RKO (cell line): ENCODE measurements around the gene SLC2A10.

Source experiments
- DNase-seq: peaks from one replicate; pipeline ENCODE4 v3.0.0-alpha.2; 2016; ENCODE audit warnings: low spot score

The SLC2A10 gene

DNA sequence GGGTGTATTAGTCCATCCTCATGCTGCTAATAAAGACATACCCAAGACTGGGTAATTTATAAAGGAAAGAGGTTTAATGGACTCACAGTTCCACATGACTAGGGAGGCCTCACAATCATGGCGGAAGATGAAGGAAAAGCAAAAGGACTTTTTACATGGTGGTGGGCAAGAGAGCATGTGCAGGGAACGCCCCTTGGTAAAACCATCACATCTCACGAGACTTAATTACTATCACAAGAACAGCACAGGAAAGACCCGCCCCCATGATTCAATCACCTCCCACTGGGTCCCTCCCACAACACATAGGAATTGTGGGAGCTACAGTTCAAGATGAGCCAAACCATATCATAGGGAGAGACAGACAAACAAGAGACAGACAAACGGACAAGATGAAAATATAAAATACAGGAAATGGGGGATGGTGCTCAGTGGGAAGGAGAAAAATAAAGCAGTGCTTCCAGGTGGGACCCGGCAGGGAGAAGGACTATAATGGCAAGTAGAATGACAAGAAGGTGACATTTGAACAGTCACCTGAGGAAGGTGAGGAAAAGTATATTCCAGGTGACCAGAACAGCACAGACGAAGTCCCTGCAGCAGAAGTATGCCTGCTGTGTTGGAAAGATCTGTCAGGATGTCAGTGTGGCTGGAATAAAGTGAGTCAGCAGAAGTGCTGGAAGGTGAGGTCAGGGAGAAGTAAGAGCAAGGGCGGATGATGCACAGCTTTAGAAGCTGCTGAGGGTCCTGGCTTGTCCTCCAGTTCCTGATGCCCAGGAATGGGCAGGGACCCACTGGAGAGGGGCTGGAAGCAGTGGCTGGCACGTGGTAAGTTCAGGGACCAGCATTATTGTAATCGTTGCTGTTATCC lies 61.1 kb downstream of the SLC2A10 start:
- DNase-seq: peak; percentile 33

DNA sequence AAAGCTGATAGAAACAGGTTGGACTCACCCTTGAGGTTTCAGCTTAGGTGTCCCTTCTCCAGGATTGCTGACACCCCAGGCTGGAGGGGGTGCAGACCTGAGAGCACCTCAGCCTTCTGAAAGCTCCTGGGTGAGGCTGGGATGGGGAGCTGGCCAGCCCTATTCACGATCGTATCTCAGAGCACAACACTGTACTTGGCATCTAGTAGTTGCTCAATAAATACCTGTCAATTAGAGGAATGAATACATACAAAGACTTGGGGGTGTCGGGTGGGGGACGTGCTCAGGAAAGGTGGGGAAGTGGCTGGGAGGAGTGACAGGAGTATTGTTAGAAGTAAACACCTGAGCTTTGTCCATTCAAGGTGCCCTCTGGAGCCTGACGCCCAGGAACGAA lies 61.7 kb downstream of the SLC2A10 start:
- no peak for DNase-seq

DNA sequence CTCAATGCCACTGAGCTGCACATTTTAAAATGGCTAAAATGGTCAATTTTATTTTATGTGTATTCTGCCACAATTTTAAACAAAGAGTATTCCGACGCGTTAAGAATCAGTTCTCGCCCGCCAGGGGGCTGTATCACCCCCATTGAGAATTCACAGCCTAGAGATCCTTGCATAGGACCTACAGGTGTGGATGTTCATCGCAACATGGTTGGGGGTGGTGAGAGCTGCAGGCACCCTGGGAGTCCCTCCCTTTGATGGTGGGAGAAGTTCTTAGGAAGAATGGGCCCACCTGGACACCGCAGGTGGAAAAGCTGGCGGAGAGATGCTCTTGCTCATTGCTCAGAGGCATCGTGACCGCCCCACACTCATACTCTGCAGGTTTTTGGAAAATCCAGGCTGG lies 63.5 kb downstream of the SLC2A10 start:
- DNase-seq: no peak

DNA sequence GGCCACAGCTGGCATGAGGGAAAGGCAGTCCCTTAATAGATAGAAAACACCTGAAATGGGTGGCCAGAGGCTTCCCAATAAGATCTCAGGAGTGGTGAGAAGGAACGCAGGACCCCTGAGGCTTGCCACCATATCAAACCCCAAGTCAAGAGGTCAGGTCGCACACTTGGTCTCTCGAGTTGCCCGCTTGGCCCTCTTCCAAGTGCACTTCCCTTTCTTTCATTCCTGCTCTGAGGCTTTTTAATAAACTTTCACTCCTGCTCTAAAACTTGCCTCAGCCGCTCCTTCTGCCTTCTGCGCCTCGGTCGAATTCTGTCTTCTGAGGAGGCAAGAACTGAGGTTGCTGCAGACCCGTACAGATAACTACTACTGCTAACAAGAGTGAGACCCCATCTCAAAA lies 64.2 kb downstream of the SLC2A10 start:
- no peak for DNase-seq

DNA sequence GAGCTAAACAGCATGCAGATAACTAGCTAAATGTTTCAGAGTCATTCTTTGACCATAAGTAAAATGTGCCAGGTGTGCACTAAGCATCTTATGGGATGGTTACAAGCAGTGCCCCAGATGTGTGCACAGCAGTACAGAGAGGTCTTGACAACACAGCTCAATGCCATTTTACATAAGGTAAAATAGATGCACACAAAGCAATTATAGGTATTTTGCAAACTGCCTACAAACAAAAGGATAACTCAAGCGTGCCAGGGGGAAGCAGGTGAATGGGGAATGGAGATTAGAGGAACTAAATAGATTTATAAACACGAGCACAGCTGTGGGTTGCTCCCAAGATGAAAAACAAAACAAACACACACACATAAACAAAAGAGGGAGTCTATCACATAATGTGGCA lies 64.8 kb downstream of the SLC2A10 start:
- DNase-seq: no peak

DNA sequence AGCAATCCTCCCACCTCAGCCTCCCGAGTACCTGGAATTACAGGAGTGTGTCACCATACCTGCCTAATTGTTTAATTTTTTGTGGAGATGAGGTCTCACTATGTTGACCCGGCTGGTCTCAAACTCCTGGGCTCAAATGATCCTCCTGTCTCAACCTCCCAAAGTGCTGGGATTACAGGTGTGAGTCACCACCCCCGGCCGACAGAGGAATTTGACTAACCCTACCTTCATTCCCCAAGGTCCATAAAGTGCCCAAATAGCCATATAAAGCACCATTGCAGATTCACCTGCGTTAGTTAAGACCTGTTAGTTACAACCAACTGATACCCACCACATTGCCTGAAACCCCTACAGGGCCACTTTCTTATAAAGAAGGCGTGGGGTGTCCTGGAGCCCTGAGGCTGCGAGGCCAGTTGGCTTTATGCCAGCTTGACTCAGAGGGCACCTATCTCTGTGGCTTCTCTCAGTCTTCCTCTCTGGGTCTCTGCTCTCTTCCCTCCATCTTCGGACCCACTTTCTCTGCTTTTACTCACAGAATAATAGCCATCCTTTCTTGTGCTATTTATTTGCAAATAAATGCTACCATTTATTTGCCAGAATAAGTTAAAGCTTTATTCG lies 65.6 kb downstream of the SLC2A10 start:
- DNase-seq: no peak

DNA sequence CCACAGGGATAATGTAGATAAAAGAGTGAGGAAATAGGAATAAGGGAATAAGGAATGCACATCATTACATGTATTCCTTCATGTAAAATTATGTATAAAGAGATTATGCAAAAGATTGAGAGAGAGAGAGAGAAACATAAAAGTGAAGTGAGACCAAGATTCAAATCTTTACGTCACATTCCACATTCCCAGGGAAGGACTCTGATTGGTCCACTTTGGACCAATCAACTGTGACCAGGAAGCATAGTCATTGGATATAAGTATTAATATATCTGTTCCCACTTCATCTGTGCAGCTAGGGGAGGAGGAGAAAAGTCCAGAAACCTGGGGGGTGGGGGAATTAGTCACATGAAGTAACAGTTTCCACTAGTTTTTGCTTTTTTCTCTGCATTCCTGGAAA lies 66.4 kb downstream of the SLC2A10 start:
- DNase-seq: no peak

DNA sequence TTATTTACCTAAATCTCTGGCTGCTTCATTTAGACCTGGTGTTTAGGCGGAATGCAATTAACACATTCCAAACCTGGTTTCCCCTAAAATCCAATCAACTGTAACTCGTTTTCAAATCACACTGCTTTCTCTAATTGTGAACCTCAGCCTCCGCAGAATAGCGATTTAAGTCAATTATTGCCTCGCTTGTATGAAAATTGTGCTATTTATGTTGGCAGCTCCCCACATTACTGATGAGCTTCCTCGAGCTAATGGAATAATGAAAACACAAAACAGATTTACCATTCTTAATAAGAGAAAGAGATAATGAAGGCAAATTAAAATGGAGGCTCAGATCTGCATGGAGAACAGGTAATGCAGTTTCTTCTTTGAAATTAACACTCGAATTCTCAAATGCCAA lies 67.9 kb downstream of the SLC2A10 start:
- DNase-seq: no peak

DNA sequence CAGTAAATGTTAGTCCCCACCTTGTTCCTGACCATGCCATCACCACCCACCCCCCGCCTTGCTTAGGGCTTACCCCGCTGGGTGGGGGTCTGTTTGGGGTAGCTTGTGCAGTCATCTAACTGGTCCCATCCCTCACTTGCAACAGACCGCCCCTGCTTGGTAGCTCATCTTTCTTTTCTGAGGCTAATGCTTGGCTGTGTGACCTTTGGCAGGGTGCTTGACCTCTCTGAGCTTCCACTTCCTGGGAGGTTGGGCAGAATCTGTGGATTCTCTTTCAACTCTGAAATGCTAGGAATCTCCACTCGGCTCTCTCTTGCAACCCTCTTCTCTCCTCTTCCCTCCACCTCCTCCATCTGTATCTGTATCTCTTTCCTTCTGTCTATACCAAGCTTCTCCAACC lies 70.4 kb downstream of the SLC2A10 start:
- no peak for DNase-seq

DNA sequence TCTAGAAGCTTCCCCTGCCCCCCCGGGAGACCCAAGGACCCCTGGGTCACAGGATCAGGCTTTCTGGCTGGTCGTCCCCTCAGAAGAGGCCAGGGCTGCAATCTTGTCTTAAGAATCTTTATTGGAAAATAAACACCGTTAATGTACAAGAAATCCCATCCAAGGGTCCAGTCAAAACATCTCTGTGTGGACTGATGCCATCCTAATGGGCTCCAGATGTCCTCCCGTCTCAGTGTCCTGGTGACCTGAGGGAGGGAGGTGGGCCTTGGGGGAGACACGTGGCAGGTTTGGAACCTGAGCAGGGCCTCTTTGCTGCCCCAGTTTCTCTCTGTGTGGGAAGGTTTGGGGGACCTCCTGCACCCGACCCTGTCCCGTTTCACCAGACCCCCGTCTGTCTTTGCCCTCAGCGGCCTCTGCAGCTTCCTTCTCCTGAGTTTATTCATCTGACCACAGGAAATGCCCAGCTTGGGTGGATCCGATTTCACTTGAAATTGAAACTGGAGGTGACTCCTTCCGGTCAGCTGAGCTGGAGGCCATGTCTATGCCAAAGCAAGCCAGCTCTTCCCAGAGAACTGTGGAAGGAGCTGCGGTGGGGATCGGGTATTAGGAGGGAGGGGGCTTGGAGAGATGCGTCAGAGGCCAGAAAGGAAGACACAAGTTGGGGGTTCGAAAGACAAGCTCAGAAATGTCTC lies 75.1 kb downstream of the SLC2A10 start:
- DNase-seq: no peak
